Measurements from ENCODE around the gene TACR1. TPM values are rescaled to one million over a fixed set of nuclear protein-coding genes. Genes with fewer than 3 reads are reported as not detected.

TACR1 gene
- total and polyA plus RNA-seq, 2 of the 13 experiments (the other 11 are each of a cell fraction or from before 2014, with no cell fraction given) = not detected

DNA sequence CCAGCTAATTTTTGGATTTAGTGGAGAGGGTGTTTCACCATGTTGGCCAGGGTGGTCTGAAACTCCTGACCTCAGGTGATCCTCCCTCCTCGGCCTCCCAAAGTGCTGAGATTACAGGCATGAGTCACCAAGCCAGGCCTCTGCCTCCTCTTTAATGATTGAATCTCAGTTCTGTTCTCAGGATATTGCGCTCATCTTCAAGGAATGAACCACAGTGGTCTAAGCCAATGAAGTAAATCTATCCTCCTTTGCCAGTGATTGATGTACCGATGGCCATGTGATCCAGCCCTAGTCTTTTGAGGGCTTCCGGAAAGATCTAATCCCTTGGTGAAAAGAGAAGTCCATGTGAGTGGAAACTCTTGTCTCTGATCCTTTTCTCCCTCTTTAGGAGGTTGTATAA lies 192.3 kb downstream of the TACR1 start:
- ChIA-PET POLR2A (no interaction called here), CTCF (ENCODE audit: low intra/inter-chr PET ratio, low total read pairs) (no interaction called here)
- Histone ChIP-seq H3K4me3 (replicated peaks in 1 of 3; ENCODE audit: insufficient read depth in 1 of 3, low read depth in 2 of 3, low read length in 3 of 3) (no peak overlapping the region), H3K4me2 (ENCODE audit: low read depth, low read length) (no peak overlapping the region), H3K79me2 (ENCODE audit: insufficient read depth, low read length) (no peaks in the 10 kb centered on the region), H3K4me1 (ENCODE audit: insufficient read depth, low read length) (peaks cover 17% of the 10 kb centered on the region), H3K36me3 (replicated peaks in 1 of 2; ENCODE audit: control insufficient read depth in 1 of 2, insufficient read depth in 2 of 2, low read length in 2 of 2) (no peaks in the 10 kb centered on the region; a peak in 2 of 5 replicates), H2AFZ (ENCODE audit: low read length) (no peak overlapping the region), H3K9me3 (ENCODE audit: low read length) (no peaks in the 10 kb centered on the region), H3K9ac (ENCODE audit: insufficient read depth, low read depth, low read length) (no peak overlapping the region), H3K27ac (ENCODE audit: extremely low read length, insufficient read depth, low read length) (no peak overlapping the region), H4K20me1 (ENCODE audit: insufficient read depth, low read length) (no peaks in the 10 kb centered on the region), H3K27me3 (ENCODE audit: control insufficient read depth in 1 of 2, insufficient read depth in 2 of 2, low read length in 2 of 2) (no peaks in the 10 kb centered on the region)
- intact Hi-C loops (cut with micrococcal nuclease; ENCODE audit: unreplicated experiment) = no loop called here
- no peak for TF ChIP-seq GATAD2A (CRISPR knock-in tag; IDR thresholded peaks at IDR 0.05)
- no peak for TF ChIP-seq MATR3 (CRISPR knock-in tag; IDR thresholded peaks at IDR 0.05)
- no peak for TF ChIP-seq FOSL2 (CRISPR knock-in tag; IDR thresholded peaks at IDR 0.05)
- TF ChIP-seq, protein P1, sequence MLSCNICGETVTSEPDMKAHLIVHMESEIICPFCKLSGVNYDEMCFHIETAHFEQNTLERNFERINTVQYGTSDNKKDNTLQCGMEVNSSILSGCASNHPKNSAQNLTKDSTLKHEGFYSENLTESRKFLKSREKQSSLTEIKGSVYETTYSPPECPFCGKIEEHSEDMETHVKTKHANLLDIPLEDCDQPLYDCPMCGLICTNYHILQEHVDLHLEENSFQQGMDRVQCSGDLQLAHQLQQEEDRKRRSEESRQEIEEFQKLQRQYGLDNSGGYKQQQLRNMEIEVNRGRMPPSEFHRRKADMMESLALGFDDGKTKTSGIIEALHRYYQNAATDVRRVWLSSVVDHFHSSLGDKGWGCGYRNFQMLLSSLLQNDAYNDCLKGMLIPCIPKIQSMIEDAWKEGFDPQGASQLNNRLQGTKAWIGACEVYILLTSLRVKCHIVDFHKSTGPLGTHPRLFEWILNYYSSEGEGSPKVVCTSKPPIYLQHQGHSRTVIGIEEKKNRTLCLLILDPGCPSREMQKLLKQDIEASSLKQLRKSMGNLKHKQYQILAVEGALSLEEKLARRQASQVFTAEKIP (CRISPR knock-in tag; IDR thresholded peaks at IDR 0.05; ENCODE audit: borderline replicate concordance) = no peak
- no TSS peak for BruUV-seq (replicated peaks)
- 97% methylated on average over 4 of the region's 4 CpGs for WGBS (ENCODE audit: low lambda C conversion rate)
- ATAC-seq (no peak), DNase-seq (ENCODE audit: low spot score) (no peak), FAIRE-seq (no peak)
- in situ Hi-C loops (cut with HindIII; ENCODE audit: extremely low pct_ligation_motif_present, low pct_unique_long_range_greater_than_20kb) = no loop called here

- Histone ChIP-seq H3K4me1 (ENCODE audit: insufficient read depth, low read length) (peaks cover 22% of the 10 kb centered on the region), H3K4me2 (ENCODE audit: low read depth, low read length) (no peak overlapping the region), H4K20me1 (ENCODE audit: insufficient read depth, low read length) (no peaks in the 10 kb centered on the region), H3K9ac (ENCODE audit: insufficient read depth, low read depth, low read length) (no peak overlapping the region), H3K79me2 (ENCODE audit: insufficient read depth, low read length) (no peaks in the 10 kb centered on the region), H2AFZ (ENCODE audit: low read length) (no peak overlapping the region), H3K27me3 (ENCODE audit: control insufficient read depth in 1 of 2, insufficient read depth in 2 of 2, low read length in 2 of 2) (no peaks in the 10 kb centered on the region), H3K36me3 (replicated peaks in 1 of 2; ENCODE audit: control insufficient read depth in 1 of 2, insufficient read depth in 2 of 2, low read length in 2 of 2) (no peaks in the 10 kb centered on the region; a peak in 2 of 5 replicates), H3K9me3 (ENCODE audit: low read length) (no peaks in the 10 kb centered on the region), H3K27ac (ENCODE audit: extremely low read length, insufficient read depth, low read length) (no peak overlapping the region), H3K4me3 (replicated peaks in 1 of 3; ENCODE audit: insufficient read depth in 1 of 3, low read depth in 2 of 3, low read length in 3 of 3) (no peak overlapping the region)
- TF ChIP-seq MAFK (conservative IDR thresholded peaks at IDR 0.05 in 1 of 2, IDR thresholded peaks at IDR 0.05 in 1 of 2; ENCODE audit: low read length in 2 of 2) (peak; percentile 81 to 87), EEA1 (CRISPR knock-in tag; IDR thresholded peaks at IDR 0.05; ENCODE audit: borderline replicate concordance) (no peak), ZNF670 (CRISPR knock-in tag; IDR thresholded peaks at IDR 0.05; ENCODE audit: borderline replicate concordance) (no peak), NFATC3 (CRISPR knock-in tag; IDR thresholded peaks at IDR 0.05) (no peak), MXD4 (CRISPR knock-in tag; IDR thresholded peaks at IDR 0.05) (no peak), ESRRA (CRISPR knock-in tag; IDR thresholded peaks at IDR 0.05; ENCODE audit: low read depth) (no peak), CBFB (CRISPR knock-in tag; IDR thresholded peaks at IDR 0.05) (no peak), MAFF (IDR thresholded peaks at IDR 0.05; ENCODE audit: low read depth, low read length) (peak; percentile 74), CSRNP1 (CRISPR knock-in tag; IDR thresholded peaks at IDR 0.05) (no peak)
- ChIA-PET POLR2A (no interaction called here), CTCF (ENCODE audit: low intra/inter-chr PET ratio, low total read pairs) (no interaction called here)
- intact Hi-C loops (cut with micrococcal nuclease; ENCODE audit: unreplicated experiment) (no loop called here), in situ Hi-C loops (cut with HindIII; ENCODE audit: extremely low pct_ligation_motif_present, low pct_unique_long_range_greater_than_20kb) (no loop called here)
- FAIRE-seq (no peak), ATAC-seq (no peak), DNase-seq (ENCODE audit: low spot score) (no peak)
- BruUV-seq (replicated peaks) = no TSS peak
These were observed 193.3 kb downstream of the TACR1 start for GRCh38 chr2:75006041-75006440.
